OCI-LY1 (cell line): ENCODE measurements around the gene ATP1A4.

ENCODE experiments used
- H2AFZ ChIP-seq: fragments of 200-600 bp; sonication (generic), shearing (Covaris generic); 2 replicates; pipeline ENCODE4 v1.6.0; 2014; ENCODE audit warnings: antibody characterized with exemption, mild to moderate bottlenecking, low read length
- H3F3A ChIP-seq: fragments of 200-600 bp; sonication (generic), shearing (Covaris generic); 2 replicates; pipeline ENCODE4 v1.6.0; 2014; ENCODE audit warnings: mild to moderate bottlenecking, antibody characterized with exemption, low read length, moderate library complexity; ENCODE audit not compliant: insufficient read depth
- H3K27ac ChIP-seq: fragments of 200-600 bp; sonication (generic); 2 replicates; pipeline ENCODE4 v1.5.1; 2014; ENCODE audit warnings: low read length, mixed run types, mild to moderate bottlenecking, low read depth; ENCODE audit not compliant: poor library complexity, severe bottlenecking
- H3K27me3 ChIP-seq: fragments of 200-600 bp; sonication (generic); 2 replicates; pipeline ENCODE4 v1.6.0; 2014; ENCODE audit warnings: antibody characterized with exemption, mild to moderate bottlenecking, low read length, moderate library complexity; ENCODE audit not compliant: insufficient read depth
- H3K36me3 ChIP-seq: fragments of 200-600 bp; sonication (generic); 2 replicates; pipeline ENCODE4 v1.6.1; 2014; ENCODE audit warnings: mild to moderate bottlenecking, antibody characterized with exemption, low read length, moderate library complexity, mixed read lengths; ENCODE audit not compliant: insufficient read depth
- H3K4me1 ChIP-seq: fragments of 200-600 bp; sonication (generic); 2 replicates; pipeline ENCODE4 v1.5.1; 2014; ENCODE audit warnings: mild to moderate bottlenecking, low read length, moderate library complexity; ENCODE audit not compliant: insufficient read depth, severe bottlenecking
- H3K4me2 ChIP-seq: fragments of 200-600 bp; sonication (generic), shearing (Covaris generic); 2 replicates; pipeline ENCODE4 v1.6.1; 2014; ENCODE audit warnings: low read length
- H3K4me3 ChIP-seq: fragments of 200-600 bp; sonication (generic); 2 replicates; pipeline ENCODE4 v1.5.1; 2014; ENCODE audit warnings: low read length, low read depth, mild to moderate bottlenecking, mixed read lengths; ENCODE audit not compliant: poor library complexity, severe bottlenecking
- H3K79me2 ChIP-seq: fragments of 200-600 bp; shearing (Covaris generic); 2 replicates; pipeline ENCODE4 v1.6.1; 2016; ENCODE audit warnings: mixed run types, low read length, mixed read lengths; ENCODE audit not compliant: insufficient read depth
- H3K9ac ChIP-seq: fragments of 200-600 bp; sonication (generic), shearing (Covaris generic); 2 replicates; pipeline ENCODE4 v1.6.1; 2014; ENCODE audit warnings: mild to moderate bottlenecking, low read length, mixed read lengths
- H3K9me2 ChIP-seq: fragments of 200-600 bp; sonication (generic), shearing (Covaris generic); 2 replicates; pipeline ENCODE4 v1.6.1; 2014; ENCODE audit warnings: low read depth, mild to moderate bottlenecking, low read length, mixed read lengths
- H3K9me3 ChIP-seq: fragments of 200-600 bp; shearing (Covaris generic); 2 replicates; pipeline ENCODE4 v1.6.1; 2014; ENCODE audit warnings: low read length, mixed read lengths
- H4K20me1 ChIP-seq: fragments of 200-600 bp; sonication (generic), shearing (Covaris generic); 2 replicates; pipeline ENCODE4 v1.6.0; 2016; ENCODE audit warnings: mild to moderate bottlenecking, low read length; ENCODE audit not compliant: insufficient read depth
- EZH2 ChIP-seq: fragments of 200-600 bp; sonication (generic), shearing (Covaris generic); IDR thresholded peaks from 2 replicates; pipeline ENCODE4 v1.8.0; 2017; ENCODE audit warnings: borderline replicate concordance, mixed run types, mild to moderate bottlenecking, antibody characterized with exemption, low read length, moderate library complexity, mixed read lengths
- TF ChIP-seq, protein P1 (sequence below): fragments of 200-600 bp; sonication (generic), shearing (Covaris generic); IDR thresholded peaks from 2 replicates; pipeline ENCODE4 v1.5.1; 2017; ENCODE audit warnings: mild to moderate bottlenecking, antibody characterized with exemption, low read length, moderate library complexity, mixed read lengths

The ATP1A4 gene

GRCh38 chr1:160192234-160192633 lies 40.8 kb downstream of the ATP1A4 start:
- H3K4me2 ChIP-seq = no peak overlapping the region

DNA sequence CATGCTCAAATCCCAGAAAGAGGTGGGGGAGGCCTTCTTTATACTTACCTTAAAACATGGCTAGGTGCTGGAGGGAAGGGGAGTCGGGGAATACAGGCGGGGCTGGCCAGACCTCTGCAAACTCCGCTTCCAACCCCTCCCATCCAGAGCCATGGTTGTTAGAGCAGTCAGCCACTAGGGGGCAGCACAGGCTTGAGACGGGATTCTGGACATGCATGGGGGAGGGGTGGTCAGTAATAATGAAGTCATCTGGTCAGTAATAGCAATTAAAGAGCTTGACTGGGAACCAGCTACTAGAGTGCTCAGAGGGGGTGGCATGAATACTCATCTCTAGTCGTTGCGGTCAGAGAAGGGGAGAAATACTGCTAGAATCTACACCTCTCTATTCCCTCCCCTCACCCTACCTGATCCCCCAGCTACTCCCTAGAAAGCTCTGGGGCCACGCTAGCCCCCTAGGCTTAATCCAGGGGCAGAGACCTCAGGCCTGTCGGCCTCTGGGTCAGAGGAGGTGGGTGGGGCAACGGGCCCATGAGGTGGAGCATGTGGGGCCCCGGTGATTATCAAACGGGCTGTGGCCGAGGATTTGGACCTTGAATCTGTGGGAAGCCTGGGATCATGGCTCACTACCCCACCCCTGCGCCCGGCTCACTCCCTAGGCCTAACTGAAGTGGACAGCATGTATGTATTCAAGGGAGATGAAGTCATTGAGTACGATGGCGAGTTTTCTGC lies 41.9 kb downstream of the ATP1A4 start:
- Histone ChIP-seq H3K4me2 (no peak overlapping the region), H3K9me2 (no peaks in the 10 kb centered on the region), H3K27ac (no peak overlapping the region), H3K4me1 (peaks cover 6% of the 10 kb centered on the region), H3K36me3 (no peaks in the 10 kb centered on the region), H2AFZ (no peak overlapping the region), H4K20me1 (no peaks in the 10 kb centered on the region), H3F3A (no peaks in the 10 kb centered on the region), H3K4me3 (no peak overlapping the region), H3K9ac (no peak overlapping the region), H3K9me3 (no peaks in the 10 kb centered on the region), H3K79me2 (no peaks in the 10 kb centered on the region), H3K27me3 (no peaks in the 10 kb centered on the region)
- TF ChIP-seq, protein P1, sequence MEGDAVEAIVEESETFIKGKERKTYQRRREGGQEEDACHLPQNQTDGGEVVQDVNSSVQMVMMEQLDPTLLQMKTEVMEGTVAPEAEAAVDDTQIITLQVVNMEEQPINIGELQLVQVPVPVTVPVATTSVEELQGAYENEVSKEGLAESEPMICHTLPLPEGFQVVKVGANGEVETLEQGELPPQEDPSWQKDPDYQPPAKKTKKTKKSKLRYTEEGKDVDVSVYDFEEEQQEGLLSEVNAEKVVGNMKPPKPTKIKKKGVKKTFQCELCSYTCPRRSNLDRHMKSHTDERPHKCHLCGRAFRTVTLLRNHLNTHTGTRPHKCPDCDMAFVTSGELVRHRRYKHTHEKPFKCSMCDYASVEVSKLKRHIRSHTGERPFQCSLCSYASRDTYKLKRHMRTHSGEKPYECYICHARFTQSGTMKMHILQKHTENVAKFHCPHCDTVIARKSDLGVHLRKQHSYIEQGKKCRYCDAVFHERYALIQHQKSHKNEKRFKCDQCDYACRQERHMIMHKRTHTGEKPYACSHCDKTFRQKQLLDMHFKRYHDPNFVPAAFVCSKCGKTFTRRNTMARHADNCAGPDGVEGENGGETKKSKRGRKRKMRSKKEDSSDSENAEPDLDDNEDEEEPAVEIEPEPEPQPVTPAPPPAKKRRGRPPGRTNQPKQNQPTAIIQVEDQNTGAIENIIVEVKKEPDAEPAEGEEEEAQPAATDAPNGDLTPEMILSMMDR = peak; percentile 96
- no peak for TF ChIP-seq EZH2

More at GRCh38 chr1:160192234-160192633, 40.8 kb downstream of the ATP1A4 start:
- Histone ChIP-seq H3K4me1 (peaks cover 6% of the 10 kb centered on the region), H2AFZ (no peak overlapping the region), H3K36me3 (no peaks in the 10 kb centered on the region), H3F3A (no peaks in the 10 kb centered on the region), H3K9ac (no peak overlapping the region), H3K27me3 (no peaks in the 10 kb centered on the region), H3K79me2 (no peaks in the 10 kb centered on the region), H3K27ac (no peak overlapping the region), H3K9me2 (no peaks in the 10 kb centered on the region), H4K20me1 (no peaks in the 10 kb centered on the region), H3K4me3 (no peak overlapping the region), H3K9me3 (no peaks in the 10 kb centered on the region)
- TF ChIP-seq, protein P1 = no peak
- no peak for TF ChIP-seq EZH2

DNA sequence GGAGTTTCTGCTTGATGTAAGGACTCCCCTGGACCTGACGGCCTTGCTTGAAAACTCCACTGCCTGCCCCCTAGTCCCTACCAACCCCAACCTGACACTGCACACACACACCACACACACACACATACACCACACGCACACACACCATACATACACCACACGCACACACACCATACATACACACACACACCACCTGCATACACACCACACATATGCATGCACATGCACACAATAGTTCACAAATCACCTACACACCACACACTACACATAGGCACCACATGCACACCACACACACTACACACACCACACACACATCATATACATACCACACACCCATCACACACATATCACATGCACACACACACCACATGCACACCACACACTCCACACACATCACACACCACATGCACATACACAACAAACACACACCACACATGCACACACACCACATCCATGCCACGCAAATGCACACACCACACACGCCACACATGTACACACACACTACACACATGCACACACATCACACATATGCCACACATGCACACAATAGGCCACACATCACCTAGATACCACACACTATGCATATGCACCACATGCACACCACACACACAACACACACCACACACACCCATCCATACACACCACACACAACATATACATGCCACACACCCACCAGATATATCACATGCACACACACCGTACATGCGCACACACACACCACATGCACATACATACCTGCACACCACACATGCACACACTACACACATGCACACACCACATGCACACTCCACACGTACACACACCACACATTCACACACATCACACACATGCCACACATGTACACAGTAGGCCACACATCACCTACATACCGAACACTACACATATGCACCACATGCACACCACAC lies 42.7 kb downstream of the ATP1A4 start:
- Histone ChIP-seq H3K9ac (no peak overlapping the region), H3K36me3 (no peaks in the 10 kb centered on the region), H3K4me2 (no peak overlapping the region), H3K9me2 (no peaks in the 10 kb centered on the region), H3K9me3 (no peaks in the 10 kb centered on the region), H3F3A (no peaks in the 10 kb centered on the region), H3K27me3 (no peaks in the 10 kb centered on the region), H3K4me1 (peaks cover 6% of the 10 kb centered on the region), H3K27ac (no peak overlapping the region), H3K4me3 (no peak overlapping the region), H4K20me1 (no peaks in the 10 kb centered on the region), H2AFZ (no peak overlapping the region), H3K79me2 (no peaks in the 10 kb centered on the region)
- no peak for TF ChIP-seq EZH2
- TF ChIP-seq, protein P1 = no peak
